Pons (tissue), 1 donor: Measurements from ENCODE around the gene CCNI2.

Source experiments
- DNase-seq: peaks from one replicate; pipeline ENCODE4 v3.0.0-alpha.2; 2016; ENCODE audit warnings: low spot score

CCNI2 gene

DNA sequence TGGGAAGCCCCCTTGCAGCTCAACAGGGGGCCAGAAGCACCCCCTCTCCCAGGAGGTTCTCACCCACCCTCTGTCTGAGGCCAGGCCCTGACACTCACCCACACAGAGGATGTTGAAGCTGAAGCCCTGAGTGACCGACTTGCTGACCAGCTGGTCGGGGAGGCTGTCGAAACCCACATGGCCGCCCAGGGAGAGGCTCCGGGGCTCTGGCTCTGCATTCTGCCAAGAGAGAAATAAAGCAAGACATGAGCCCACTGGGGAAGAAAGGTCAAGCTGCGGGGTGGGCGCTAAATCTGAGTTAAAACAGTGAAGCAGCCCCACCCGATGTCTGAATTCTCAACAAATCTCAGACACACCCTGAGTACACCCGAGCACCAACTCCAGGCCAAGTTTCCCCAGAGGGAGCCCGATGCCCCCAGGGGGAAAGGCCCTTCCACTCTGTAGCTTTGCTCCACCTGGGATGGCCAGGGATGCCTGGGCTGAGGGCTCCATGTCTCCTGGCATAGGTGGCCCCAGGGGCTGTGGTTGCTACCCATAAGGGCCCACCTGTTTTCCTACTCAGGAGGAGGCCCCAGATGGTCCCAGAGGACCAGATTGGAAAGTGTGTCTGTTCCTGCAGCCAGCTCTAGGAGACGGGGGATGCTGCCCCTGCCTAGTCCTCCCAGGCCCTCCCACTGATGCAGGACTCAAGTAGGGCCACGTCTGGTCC is 18.2 kb downstream of the CCNI2 start:
- DNase-seq = no peak

DNA sequence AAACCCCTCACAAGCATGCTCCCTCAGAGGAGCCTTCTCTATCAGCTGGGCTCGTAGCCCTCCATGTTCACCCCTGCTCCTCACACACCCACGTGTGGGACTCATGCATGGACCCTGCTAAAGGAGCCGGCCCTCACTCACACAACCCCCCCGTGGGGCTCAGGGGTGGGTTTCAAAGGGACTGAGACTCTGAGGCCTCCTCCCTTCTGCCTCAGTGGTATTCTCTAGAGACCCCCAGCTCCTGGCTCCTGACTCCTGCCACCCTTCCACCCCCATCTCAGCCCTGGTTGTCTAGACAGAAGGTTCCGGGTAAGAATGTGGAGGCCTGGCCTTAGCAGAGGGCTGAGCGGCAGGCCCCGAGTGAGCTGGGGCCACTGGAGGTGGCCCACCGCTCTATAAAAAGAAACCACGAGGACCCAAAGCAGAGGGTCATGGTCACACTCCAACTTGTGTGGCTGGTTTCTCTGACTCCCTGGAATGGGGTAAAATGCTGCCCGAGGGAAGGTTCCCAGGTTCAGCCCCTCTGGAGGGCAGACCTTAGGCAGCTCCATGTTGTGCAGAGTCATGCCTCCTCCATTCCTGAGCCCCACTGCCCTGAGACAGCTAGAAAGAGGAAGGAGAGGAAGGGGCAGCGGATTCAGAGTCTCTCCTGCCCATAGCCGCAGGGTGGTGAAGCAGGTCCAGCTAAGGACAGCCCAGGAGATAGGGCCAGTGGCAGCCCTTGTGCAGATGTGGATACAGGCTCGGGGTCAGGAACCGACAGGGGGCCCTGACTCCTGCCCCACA is 19.0 kb downstream of the CCNI2 start:
- no peak for DNase-seq

DNA sequence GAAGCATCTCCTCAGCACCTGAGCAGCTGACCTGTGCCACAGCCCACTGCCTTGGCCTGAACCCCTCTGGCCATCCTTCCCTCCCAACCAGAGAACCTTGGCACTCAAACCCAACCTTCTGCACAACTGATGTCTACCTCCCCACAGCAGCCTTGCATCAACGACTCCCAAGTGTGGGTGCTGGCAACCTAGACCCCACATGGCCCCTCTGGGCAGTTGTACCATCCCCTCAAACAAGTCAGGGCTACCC is 19.5 kb downstream of the CCNI2 start:
- no peak for DNase-seq

DNA sequence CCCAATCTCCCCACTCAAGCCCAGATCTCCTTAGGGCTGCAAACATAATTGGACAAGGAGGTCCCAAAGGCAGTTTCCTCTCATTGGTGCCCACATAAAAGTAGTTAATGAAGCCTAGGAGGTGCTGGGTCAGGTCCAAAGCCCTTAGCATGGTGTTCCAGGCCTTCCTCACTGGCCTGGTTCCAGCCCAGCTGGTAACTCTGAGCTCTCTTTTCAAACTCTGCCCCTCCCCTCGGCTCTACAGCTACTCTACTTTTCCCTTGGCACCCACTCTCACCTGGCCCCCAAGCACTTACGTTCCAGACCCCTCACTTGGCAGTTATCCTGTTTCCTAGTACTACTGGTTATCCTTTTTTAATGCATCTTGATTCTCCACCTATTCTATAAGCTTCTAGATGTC is 19.9 kb downstream of the CCNI2 start:
- DNase-seq = no peak

DNA sequence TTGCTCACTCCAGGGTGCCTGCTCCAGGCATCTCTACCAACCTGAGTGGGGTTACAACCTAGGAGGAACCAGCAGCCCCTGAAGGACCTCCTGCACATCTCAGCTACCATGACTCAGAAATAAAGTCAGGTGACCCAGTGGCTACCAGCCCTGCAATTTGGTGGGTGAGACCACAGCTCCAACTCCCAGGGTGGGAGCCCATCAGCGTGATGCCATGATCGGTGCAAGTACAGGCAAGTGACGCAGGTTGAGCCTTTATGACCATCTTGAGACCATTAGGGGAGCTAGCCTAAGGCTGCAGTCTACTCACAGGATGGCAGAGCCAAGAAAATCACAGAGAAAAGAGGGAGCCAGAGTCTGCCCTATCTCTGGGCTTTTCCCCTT is 21.3 kb downstream of the CCNI2 start:
- no peak for DNase-seq

DNA sequence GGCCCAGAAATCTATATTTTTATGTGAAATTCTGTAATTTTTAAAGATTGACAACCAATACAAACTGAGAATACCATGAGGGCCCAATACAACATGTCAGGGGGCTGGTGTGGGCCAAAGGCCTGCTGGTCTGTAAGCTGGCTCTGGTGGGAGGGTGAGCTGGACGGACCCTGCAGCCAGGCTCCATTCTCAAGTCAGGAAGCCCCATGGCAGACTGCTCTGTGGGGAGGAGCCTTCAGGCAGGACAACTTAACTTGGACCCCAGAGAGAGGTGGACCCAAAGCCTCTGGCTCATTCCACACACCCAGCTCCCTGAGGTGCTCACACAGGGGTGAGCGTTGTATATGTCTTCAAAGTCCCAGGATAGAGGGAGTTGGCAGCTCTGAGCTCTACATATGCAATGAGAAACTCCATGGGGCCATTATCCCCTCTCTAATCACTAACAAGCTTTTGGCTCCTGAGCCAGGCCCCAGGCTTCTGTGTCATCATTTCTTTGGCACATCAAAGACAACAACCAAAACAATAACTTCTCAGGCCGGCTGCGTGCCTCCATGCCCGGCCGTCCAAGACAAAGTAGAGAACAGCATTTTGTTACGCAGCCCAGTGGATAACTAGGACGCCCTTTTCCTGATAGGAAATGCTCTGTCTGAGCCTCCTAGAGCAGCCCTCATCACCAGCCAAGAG is 23.4 kb downstream of the CCNI2 start:
- no peak for DNase-seq

DNA sequence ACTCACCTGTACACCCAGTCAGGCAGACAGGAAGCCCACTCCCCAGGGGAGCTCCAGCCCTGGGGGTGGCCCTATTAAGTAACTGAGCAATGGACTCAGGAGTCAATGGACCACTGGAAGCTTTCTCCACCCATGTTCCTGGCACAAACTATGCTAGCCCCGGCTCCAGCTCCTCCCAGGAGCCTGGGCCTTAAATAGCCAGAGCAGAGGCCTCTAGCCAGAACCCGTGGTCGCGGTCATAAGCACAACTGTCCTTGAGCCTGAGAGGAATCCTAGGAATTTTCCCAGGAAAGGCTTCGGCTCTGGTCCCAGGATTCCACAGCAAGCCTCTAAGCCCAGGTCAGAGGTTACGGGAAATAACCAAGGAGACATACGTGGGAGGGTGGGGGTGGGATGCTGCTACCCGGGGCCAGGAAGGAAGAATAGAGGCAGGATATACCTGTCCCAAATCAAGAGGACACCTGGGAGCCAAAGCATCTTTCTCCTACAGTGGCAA is 24.3 kb downstream of the CCNI2 start:
- DNase-seq = no peak

DNA sequence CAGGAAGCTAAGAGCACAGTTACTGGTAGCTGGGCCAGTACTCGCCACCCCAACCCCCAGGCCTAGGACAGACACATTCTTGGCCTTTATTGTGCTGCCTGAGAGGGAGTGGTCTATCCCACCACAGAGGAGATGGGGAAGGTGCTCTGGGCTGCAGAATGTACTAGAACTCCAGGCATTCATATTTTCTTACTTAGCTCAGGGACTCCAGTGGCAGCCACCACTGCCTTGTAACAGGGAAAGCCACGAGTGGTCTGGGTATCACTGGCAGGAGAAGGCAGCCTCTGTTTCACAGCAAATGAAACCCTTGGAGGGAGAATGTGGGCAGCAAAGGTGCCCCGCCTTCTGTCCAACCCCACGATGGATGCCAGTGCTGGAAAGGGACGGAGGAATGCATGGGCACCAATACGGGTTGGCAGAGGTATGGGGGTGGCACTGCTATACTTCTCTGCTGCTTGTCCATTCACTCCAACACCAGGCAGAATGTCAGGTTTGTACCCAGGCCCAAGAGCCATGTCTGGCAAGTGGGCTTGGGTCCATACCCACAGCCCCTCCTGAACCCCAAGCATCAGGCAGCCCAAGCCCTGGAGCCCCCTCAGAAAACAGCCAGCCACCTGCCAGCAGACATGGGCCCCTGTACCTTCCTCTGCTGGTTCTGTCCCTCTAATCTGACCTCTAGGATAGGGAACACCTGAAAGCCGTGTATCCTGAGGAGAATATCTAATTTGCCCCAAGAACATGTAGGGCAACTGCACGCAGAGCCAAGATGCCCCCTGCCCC is 25.3 kb downstream of the CCNI2 start:
- DNase-seq = no peak

DNA sequence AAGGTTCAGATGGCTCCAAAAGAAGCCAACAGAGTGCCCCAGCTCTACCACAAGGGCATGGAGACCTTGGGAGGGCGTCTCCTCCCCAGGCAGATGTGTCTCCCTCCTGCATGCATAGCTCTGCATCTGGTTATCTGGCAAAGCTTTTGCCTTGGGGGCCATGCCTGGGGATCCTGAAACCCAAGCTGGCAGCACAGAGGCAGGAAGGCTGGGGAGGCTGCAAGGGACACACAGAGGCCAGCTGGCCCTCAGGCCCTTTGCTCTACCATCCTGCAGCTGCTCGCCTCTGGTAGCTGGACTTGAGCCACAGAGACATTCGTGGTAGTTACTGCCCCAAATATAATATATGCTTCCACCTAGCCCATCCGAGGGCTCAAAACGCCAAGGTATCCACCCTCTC is 25.9 kb downstream of the CCNI2 start:
- no peak for DNase-seq

DNA sequence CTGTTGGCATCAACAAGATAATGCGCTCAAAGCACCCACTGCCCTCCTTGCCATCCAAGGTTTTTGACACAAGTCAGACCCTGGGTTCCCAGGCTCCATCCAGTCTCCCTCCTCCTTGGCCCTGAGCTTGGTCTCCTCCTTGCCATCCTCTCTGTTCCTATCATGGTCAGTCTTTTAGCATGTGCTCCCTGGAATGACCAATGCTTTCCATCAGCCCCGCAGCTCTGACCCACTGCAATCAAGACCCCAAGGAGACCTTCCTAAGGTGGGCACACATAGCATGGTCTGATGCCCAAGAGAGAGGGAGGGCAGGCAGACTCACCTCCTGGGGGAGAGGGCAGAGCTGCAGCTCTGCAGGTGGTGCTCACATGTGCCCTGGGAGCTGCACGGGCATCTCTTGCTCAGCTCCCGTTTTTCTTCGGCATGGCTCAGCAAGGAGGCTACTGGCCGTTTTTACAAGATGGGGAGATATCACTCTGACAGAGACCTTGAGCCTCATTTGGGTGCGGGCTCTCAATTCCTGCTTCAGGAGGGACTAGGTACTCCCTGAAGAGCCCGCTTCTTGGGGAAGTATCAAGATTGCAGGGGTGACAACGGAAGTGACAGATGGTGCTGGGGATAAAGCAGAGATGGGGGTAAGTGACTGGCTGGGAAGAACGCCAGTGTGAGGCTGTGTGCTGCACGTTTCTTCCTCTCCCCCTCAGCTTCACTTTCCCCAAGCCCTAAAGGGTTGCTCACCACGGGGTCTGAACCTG is 26.6 kb downstream of the CCNI2 start:
- DNase-seq = peak; percentile 38

DNA sequence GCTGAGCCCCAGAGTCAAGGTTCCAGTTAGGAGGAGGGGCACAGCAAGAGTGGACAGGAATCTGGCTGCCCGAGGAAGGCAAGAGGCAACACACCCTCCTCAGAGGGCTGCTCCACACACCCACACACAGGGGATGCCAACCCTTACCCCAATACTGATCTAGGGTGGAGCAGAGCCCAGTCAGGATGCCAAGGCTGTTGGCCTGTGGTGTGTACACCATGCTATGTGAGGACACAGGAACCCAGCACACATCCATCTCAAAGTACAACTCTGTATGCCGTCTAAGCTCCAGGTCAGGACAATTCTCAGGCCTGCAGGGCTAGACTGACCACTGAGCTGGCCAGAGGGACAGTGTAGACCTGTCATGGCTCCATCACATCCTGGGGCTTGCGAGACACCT is 27.2 kb downstream of the CCNI2 start:
- peak; percentile 22 for DNase-seq

DNA sequence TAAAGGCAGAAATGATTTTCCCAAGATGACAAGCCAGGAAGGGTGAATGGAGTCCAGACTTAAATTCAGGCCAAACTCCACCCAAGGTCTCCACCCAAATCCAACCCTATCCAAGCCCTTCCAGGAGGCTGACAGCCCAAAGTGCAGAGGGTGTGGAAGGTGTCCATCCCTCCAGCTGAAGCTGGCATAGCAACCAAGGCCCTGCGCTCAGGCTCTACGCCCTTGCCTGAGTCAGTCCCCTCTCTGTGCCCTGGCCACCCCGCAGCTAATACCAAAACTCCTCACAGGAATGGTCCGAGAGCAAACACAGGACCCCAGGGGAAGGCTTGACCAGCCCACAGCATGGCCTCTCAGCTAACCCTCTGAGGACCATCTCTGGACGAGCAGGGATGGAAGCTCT is 27.7 kb downstream of the CCNI2 start:
- peak; percentile 17 for DNase-seq

DNA sequence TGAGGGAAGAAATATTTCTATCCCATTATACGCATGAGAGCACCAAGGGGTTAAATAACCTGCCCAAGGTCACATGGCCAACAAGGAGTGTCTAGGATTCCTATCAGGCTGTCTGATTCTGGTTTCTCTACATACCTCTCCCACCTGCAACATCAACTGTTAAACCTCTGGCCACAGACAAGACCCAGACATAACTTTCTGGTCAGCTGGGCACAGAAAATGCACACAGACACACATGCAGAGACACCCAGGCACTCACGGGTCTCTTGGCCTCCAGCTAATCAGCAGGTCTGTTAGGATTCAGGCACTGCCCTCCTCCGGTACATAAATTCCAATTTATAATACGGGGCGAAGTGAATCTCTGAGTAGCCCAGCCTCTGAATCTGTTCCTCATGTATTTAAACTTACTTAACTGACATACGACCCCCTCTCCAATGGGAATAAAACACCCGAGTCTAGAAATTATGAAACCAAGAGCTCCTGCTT is 28.3 kb downstream of the CCNI2 start:
- DNase-seq = peak; percentile 61

DNA sequence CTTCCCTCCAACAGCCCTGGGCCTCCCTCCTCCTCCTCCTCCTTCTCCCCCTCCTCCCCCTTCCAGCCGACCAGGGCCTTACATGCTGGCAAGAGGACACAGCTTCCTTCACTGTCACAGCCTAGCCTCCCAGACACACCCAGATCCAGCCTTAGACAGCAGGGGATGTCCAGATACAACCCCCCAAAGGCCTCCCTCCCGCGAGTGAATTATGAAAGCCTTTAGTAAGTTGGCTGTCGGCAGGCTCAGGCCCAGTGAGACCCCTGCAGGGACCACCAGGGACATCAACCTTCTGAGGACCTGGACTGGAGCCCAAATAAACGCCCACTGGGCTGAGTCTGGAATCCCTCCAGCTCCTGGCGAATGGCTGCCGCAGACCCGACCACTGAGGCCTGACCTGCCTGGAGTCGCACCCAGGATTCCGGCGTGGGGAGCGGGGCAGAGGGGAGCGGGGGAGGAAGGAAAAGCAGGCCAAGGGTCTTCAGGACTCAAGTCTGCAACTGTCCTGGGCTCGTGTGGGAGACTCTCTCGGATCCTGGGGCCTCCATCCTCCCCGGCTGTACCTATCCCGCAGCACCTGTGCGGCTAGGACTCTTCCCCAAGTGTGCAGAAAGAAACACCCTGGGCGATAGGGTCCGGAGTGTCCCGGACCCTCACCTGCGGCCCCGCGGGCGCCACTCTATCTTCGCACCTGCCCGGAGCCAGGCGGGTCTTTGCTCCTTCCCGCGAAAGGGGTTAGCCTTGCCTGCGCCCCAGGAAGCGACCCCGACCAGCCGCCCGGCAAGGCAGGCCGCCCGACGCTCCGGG is 29.1 kb downstream of the CCNI2 start:
- DNase-seq = peak; percentile 91

DNA sequence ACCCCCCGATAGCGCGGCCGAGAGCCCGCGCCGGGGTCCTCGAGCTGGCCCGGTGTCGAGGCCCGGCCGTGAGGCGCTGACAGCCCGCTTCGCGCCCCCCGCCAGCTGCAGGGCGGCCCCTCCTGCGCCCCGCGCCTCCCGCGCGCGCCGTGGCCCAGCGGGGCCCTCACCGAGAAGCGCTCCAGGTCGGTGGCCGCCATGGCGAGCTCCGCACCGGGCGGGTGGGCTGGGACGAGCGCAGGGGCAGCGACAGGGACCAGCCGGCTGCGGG is 29.6 kb downstream of the CCNI2 start:
- DNase-seq = no peak

DNA sequence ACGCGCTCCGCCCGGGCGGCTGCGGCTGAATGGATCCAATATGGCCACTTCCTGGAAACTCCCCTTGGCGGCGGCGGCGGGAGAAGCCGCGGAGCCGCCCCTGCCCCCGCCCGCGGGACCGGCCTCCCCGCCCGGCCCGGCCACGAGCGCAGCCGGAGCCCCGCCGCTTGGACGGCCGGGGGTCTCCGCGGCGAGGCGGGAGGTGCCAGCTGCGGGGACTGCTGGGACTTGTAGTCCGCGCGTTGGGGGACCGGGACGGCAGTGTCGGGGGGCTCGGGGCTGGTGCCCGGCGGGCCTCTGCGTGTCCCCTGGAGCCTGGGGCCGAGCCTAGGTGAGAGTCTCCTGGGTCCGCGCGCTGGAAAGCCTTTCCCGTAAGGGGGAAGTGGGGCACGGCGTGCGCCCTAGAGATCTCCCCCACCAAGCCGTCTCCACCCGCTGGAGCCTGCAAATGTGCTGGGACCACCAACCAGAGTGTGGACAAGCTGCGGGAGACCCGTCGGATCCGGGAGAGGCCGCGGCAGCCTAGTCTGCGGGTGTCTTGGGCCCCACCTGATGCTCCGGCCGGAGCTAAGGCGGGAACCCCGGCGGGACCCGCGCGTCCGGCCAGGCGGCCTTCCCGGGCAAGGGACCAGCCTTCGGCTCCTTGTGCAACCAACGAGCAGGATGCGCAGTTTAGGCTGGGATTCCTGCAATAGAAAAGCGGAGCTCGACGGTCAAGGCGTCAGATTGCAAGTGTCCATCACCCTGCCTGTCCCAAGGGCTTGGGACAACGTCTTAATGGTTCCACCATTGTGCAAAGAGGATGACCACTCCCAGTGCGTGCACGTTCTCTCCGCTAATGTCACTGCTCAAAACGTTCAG is 30.2 kb downstream of the CCNI2 start, which contains the start of gene SEPTIN8:
Gene SEPTIN8 (minus strand): TSS at position 31 of the 861 bp plus-strand sequence. CDS start 102 bp downstream, outside the sequence.
- DNase-seq = peak; percentile 62

DNA sequence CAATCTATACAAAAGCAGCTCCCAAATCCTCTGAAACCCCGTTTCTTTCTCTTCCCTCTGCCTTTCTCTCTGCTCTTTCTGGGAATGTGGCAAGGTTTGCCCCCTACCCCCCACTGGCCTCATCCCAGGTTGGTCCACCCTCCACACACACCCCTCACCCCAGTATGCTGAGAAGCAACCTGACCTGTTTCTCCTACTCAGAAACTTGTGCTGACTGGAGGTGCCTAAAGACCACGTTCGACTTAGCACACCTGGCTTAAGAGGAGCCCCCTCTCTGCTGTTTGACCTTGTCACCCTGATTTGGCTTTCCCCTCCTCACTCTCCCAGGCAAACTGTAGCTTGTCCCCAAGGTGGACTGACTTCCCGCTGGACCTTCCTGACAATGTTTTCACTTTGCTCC is 30.9 kb downstream of the CCNI2 start:
- DNase-seq = no peak

DNA sequence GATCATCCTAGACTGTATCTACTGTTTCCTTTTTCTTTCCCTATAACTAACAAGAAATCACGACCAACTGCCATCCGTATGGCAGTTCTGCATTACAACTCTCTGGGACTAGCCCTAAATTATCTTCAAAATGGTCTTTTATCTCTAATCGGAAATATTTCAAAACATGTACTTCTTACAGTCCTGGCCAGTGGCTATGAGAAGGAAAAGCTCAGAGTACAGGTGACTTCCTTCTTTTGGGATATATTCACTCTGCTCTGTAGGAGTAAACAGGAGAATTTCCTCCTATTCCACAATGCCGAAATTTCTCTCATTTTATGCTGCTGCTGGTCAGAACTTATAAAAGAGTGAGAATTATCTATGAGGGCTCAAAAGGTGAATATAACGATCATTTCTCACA is 31.6 kb downstream of the CCNI2 start:
- no peak for DNase-seq

DNA sequence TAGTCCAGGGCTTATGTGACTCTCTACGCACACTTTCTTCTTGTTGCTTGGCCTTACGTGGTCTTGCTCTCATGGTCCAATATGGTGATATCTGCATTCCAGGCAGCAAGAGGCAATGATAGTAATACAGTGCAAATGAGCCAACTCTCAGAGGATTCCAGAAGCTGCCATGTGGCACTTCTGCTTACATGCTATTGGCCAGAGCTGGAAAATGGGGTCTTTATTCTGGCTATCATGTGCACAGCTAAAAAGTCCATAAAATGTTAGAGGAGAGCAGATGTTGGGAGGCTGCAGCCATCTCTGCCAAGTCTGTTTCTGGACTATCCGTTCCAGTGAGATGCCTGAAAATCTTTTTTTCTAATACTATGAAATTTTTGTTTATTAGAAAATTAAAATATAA is 32.7 kb downstream of the CCNI2 start:
- peak; percentile 97 for DNase-seq

DNA sequence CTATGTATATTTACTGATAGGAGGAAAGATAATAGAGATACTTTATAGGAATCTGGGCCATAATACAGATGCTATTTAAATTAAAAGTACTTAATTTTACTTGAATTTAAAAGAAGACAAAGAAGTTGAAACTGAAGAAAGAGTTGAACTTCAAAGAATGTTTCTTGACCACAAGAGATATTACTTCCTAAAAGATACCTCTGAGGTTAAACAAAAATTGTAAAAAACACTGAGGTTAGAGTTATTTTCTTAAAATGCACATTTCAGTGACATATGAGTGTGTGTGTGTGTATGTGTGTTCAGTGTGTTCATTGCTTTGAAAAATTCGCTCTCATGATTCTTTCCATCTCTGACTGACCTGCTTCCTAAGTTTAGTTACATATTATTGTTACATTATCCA is 33.4 kb downstream of the CCNI2 start:
- DNase-seq = no peak
